ENCODE data around the gene KIFC1.

KIFC1 gene

DNA sequence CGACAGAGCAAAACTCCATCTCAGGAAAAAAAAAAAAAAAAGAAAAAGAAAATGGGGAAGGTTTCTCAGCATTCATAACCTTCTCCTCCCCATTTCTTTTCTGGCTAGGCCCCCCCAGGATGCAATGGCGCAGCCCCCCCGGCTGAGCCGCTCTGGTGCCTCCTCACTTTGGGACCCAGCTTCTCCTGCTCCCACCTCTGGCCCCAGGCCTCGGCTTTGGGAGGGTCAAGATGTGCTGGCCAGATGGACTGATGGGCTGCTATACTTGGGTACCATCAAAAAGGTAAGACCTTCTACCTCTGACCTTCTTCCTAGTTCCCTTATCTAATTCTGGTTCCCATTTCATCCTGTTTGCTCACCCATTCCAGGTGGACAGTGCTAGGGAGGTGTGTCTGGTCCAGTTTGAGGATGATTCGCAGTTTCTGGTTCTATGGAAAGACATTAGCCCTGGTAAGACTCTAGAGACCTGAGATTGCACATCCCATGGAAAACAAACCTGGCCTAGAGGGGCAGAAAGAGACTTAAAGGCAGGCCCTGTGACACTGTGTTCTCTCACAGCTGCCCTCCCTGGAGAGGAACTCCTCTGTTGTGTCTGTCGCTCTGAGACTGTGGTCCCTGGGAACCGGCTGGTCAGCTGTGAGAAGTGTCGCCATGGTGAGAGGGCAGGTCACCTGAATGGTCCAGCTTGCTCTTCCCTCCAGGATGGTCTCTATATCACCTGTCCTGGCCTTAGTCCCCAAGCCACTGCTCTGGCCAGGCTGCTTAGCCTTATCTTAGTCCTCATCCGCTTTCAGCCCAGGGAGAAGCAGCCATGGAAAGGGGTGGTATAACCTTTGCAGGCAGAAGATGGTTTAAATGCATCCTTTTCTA is 20.8 kb downstream of the KIFC1 start:
- DNase-seq = no peak

DNA sequence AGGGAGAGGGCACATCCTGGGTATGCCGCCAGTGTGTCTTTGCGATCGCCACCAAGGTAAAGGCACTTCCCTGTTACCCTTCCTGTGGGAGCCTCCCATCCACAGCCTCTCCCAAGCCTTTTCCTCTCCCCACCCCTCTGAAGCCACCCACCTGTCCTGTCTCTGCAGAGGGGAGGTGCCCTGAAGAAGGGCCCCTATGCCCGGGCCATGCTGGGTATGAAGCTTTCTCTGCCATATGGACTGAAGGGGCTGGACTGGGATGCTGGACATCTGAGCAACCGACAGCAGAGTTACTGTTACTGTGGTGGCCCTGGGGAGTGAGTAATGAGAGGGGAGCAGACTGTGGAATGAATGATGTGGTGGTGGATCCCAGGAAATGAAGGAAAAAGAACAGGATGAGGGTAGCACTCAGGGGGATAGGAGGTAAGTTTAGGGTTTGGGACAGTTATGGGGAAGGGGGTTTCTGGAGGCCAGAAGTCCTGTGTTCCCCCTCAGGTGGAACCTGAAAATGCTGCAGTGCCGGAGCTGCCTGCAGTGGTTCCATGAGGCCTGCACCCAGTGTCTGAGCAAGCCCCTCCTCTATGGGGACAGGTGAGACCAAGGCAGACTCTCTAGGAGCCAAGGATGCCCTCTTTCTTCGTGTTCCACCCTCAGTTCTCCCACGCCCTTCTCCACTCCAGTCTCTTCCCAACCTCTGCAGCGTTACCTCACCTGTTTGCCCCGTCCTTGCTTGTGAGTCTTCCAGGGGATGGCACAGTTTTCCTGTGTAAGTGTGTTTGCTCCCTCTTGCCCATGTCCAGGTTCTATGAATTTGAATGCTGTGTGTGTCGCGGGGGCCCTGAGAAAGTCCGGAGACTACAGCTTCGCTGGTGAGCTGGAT is 21.9 kb downstream of the KIFC1 start:
- DNase-seq = no peak

DNA sequence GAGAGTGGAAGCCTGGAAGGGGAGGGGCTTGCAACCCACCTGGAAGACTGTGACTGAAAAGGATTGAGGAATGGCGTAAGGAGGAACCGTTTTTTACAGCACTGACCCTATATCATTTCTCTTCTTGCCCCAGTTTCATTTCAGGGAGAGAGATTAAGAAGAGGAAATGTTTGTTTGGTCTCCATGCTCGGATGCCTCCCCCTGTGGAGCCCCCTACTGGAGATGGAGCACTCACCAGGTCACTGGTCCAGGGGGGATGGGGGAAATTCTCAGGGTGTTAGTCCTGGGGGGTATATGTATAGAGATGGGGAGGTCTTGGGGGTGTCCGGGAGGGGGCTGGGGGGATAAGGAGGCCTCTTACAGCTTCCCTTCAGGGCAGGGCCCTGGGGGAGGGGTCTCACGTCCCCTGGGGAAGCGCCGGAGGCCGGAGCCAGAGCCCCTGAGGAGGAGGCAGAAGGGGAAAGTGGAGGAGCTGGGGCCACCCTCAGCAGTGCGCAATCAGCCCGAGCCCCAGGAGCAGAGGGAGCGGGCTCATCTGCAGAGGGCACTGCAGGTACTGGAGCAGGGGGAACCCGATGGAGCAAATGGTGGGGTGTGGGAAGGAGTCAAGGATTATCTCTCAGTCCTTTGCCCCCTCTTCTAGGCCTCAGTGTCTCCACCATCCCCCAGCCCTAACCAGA is 23.1 kb downstream of the KIFC1 start:
- no peak for DNase-seq

DNA sequence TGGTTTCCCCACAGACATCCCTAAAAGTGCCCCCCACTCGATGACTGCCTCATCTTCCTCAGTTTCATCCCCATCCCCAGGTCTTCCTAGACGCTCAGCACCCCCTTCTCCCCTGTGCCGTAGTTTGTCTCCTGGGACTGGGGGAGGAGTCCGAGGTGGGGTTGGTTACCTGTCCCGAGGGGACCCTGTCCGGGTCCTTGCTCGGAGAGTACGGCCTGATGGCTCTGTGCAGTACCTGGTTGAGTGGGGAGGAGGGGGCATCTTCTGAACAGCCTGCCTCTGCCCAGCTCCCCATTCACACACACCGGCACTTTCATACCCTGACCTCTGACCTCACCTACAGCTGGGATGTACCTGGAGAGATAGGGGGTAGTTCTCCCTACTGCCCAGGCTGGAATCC is 24.2 kb downstream of the KIFC1 start:
- DNase-seq = no peak

DNA sequence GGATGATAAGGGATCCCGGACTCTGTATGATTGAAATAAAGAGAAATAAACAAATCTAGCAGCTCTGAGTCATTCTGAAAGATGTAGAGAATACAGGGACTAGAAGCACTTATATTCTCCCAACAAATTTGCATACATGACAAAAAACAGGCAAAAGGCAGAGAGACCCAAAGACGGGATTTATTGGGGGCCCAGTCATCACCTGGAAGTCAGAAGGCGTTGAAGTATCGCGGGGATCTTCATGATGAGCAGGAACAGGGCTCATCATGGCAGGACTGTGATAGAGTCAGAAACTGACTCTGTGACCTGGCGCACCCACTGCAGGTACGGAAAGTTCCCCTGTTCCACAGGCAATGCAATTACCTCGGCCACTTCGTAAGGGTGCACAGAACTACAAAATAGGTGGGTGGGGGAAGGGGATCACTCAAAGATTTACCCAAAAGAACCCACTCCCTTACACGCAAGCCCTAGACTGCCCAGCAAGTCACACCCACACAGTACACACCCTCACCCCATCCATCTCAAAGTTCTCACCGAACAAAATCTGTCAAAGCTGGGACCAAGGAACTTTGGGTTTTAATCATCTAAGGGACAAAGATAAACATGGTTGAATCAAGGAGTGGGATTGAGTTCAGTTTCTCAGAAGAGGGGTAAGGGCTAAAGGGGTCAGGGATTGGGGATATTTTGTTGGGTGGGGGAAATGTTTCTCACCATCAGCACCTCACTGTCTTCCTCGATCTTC is 24.9 kb downstream of the KIFC1 start:
- no peak for DNase-seq

DNA sequence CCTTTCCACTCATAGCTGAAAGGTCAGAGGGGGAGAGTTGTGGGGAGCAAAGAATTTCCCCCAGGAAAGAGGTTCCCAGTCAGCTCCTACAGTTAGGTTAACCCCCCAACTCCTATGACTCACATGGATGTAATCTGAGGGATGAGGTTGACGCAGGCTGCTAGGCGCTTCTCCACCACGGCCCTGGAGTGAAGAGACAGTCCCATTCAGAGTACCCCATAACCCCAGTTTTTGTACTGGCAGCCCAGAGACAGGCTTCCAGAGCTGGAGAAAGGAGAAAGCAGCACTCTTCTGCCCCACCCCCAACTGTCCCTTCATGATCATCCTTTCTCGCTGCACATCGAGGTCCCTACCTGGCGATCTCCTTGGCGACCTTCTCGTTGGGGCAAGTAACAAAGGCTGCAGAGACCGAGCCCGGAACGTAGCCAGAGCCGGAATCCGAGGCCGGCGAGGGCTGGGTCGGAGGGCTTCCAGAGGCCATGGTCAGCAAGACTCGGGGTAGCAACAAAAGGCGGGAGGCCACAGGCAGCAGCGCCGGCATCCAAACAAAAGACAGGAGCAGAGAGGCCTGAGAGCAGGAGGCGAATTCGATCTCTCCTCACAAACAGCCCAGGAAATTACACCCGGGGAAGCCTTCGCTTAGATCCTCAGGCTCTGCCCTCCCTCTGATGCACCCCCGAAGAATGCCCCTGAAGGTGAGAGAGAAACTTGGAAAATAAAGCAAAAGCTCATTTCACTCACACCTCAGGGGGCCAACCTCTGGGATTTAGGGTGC is 25.7 kb downstream of the KIFC1 start:
- DNase-seq = peak; percentile 67

DNA sequence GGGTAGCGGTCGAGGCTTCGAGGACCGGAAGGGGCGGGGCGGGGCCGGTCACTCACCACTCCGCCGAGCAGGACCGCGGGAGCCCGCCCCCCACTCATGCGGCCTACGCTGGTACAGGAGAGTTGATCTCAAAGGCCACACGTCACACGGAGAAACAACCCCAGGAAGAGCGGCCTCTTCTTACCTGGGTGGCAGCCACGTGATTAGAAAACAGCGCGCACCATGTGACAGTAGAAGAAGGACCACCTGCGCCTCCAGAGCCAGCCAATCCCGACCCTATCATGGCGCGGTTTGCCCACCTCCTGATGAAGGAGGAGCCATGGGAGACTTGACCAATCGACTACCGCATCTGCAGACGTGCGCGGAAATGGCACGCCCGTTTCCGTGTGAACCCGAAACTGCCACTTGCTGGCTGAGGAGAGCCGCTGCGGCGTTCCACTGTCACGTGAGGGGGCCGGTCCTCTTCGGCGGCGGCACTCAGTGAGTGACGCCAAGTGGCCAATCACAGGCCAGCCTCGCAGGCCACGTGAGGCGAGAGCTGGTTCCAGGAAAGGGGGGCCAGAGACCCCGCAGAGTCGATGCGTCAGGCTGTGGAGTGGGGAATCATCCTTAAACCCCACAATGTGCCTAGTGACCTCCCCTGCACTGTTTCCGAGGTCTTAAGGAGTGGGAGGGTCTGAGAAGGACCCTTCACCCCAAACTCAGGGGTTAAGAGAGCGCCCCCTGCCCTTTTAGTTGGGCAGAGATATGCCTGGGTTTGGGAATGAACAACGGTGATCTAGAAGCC is 26.5 kb downstream of the KIFC1 start, which contains the start of gene CUTA:
Gene CUTA (minus strand): TSS at position 205 of the 787 bp plus-strand sequence. CDS start 107 bp downstream, at position 98.
- DNase-seq = peak; percentile 99

DNA sequence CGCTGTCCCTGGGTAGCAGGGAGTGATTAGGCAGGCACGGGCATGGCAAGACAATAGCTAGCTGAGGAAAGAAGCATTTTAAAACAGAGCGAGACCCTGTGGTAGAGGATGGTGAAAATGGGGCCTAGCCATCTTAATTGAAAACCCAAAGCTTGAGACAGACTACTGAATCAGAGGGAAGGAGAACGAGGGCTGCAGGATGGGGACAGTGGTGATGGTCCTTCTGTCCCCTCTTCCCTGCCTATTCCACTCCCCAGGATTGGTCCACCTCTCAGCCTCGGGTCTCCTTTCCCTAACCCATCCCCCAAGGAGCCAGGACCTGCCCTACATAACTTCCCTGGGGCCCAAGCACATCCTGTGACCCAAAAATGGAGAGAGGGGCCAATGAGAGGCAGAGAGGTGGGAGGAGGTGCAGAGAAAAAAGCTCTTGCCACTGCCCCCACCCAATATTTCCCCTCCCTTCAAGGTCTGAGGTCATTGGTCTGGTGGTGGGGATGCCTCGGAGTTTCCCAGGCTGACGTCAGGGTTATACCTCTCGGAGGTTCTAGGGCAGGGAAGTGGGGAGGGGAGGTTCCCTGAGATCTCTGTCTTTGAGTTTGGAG is 27.2 kb downstream of the KIFC1 start:
- no peak for DNase-seq

DNA sequence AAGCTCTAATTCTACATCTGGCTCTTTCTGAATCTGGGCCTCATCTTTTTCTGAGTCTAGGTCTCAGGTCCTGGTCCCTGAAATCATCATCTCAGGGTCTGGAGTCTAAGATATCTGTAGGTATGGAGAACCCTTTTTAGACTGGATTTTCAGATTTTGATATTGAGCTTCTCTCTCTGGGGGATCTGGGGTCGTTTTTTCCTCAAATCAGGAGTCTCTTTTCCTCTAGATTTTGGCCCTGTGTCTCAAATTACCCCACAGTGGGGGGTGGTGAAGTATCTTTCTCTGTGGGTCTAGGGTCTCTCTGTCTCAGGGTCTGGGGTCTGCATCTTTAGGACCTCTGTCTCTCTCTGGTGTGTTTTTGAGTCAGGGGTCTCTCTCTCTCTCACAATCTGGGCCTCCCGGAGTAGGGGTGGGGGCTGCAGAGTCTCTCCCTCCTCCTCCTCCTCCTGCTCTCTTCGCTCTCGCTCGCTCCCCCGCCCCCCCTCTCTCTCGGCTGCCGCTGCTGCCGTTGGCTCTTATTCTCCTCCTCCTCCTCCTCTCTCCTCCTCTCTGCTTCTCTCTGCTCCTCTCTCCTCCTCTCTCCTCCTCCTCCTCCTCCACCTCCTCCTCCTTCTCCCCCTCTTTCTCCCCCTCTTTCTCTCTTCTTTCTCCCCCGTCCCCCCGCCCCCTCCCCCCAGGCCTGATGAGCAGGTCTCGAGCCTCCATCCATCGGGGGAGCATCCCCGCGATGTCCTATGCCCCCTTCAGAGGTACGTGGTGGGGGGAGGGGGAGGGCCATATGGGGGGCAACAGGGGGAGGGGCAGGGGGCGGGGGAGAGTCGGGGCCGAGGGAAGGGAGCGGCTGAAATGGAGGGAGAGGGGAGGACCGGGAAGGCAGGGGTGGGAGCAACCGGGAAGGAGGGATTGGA is 28.2 kb downstream of the KIFC1 start, which contains the start of gene SYNGAP1:
Gene SYNGAP1 (plus strand): TSS at position 486 of the 911 bp plus-strand sequence. CDS start 200 bp downstream, at position 686.
- peak; percentile 35 for DNase-seq

DNA sequence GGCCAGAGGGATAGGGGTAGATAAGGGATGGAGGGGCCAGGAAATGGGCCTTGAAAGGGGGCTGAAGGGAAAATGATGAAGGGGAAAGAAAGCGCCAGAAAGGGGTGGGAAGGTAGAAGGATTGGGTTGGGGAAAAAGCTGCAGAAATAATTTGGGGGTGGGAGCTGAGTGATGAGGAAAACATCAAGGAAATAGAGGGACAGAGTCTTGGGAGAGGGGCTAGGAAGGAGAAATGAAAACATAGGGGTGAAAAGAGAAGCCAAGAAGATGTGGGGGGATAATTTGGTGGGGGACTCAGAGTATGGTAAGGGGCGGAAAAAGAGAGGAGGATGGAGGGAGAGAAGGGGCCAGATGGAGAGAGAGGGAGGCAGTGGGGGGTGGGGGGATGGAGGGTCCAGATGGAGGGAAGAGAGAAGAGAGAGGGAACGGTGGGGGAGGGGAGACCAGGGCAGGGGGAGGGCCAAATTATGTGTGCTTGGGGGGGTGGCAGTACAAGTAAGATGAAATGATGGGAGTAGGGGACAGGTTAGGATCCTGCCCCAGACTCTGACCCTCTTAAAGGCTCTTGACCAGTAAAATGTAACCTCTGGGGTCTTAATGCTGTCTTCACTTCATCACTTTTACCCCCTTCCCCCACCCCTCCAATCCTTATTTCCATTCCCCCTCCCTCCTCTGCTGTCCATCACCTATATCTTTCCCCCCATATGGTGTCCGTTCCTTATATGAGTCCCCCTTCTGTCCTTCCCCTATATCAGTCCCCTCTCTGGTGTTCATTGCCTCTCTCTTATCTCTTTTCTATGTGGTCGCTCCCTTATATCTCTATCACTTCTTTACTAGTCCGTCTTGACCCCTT is 29.1 kb downstream of the KIFC1 start:
- no peak for DNase-seq

DNA sequence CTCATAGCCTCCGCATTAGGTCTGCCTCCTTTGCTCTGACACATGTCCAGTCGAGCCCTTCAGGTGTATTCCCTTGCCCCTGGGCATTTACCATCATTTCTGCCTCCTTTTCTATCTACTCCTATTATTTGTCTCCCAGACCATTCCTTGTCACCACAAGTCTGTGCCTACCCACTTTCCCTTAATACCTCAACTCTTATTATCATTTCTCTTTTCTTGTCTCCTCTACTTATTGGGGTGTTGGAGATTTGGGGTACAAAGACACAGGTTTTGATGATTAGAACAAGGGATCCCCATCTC is 29.7 kb downstream of the KIFC1 start:
- no peak for DNase-seq

DNA sequence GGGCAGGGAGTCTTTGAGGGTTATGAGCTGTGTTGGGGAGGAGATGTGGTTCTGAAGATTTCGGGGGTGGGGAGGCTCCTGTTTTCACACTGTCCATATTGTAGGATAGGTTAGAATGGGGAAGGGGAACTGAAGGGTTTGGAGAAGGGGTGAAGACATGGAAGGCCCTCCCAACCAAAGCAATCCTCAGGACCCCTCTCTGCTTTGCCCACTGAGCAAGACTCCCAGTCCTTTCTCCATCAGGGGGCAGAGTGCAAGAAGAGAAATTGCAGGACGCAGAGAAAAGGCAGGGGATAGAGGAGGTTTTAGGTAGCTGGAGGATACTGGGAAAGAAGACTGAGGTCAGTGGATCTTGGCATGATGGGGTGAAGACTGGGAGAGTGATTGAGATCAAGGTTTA is 32.2 kb downstream of the KIFC1 start:
- no peak for DNase-seq

DNA sequence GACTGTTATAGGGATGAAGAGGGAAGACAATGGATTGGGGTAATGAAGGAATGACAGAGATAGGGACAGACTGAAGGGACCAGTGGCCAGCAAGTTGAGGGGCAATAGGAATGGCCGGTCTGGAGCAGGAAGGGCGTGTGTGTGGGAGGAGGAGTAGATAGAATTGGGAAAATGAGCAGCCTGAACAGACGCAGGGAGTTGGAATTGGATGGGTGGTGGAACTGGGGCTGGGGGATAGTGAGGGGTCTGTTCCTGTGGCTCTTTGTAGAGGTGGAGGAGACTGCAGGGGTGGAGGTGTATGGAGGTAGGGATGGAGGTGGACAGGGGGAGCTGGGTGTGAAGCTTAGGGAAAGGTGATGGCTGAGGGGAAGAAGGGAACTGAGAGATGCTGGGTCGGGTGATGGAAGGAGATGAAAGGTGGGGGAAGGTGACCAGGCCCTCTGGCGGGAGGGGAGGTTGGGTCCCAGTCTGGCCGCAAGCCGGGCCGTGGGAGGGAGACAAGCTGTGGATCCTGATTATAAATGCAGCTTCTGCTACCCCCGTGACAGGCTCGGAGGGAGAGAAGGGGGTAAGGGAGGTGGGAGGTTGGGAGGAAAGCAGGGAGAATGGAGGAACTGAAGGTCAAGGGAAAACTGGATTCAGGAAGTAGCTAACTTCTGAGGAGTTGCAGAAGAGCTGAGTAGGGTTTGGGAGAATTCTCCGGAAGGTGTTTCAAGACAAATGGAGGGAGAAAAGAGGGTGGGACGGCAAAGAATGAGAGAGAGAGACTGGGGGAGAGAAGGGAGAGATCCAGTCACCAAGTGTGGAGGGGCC is 33.4 kb downstream of the KIFC1 start:
- DNase-seq = no peak

DNA sequence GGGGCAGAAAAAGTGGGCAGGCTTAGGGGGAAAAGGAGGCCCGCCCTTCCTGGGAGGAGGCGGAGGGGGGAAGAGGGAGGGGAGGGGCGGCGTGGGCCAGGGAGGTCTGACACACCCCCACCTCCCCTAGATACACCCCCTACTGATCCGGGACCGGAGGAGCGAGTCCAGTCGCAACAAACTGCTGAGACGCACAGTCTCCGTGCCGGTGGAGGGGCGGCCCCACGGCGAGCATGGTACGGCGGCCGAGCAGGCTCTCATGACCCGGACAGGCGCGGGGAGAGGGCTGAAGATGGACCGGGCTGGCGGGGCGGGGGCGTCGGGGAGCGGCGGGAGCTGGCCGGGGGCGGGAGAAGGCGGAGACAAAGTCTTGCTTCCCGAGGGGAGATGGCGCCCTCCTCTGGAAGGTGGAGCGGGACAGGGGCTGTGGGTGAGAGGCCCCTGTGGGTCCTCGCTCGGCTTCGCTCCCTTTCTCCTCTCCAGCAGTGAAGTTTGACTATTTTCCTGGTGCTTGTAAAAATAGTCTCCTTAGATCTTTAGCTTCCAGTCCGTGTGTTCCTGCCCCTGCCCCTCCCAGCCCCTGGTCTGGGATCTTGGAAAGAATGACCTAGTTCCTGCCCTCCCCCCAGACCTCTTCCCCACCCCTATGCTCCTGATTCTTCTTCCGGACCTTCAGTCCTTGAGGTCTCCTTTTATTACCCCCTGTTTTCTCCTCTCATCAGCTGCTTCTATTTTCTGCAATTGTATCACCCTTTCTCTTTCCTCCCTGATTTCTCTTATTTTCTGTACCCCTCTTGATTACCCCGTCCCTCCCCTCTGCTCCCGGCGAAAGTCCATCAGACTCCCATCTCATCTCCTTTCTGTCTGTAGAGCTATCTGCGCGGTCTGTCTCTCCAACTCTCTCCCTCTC is 34.3 kb downstream of the KIFC1 start:
- peak; percentile 69 for DNase-seq

DNA sequence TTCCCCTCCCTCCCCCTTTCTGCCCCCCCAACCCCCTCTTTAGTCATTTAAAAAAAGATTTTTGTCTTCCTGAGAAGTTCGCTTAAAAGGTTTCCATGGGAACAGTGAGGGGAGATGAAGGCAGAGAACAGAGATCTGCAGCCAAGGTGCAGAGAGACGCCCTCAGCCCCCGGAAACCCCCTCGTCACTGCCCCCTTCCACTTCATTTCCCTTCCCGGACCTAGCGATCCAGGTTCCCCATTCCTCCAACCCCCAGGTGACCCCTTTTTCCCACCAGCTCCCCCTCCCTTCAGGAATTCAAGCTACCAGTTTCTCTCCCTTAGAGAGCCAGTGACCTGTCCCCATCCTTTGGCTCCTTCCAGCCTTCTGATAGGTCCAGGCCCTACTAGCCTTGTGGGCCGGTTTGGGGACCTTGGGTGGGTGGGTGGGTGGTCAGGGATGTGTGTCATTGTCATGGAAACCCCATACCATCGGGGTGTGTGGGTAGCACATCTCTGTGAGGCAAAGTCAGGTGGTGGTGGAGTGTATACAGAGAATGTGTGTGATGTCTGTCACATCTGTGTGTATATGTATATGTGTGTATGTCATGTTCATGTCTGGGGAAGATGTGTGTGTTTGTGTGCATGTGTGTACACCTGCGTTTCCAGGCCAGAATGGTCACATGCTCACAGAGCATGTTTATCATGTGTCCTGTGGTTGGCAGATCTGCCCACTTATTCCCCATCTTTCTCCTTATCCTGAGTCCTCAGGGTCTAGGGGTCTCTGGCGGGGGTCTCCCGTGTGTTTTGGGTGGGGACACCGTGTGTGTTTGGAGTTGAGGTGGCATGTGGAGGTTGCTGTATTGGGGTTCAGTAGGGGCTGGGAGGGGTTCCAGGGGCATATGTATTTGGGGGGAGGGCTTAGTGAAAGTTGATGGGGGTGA is 35.2 kb downstream of the KIFC1 start:
- DNase-seq = no peak

Measured in amniotic stem cell (primary cell).